ENCODE data around the gene LRP8.

DNA sequence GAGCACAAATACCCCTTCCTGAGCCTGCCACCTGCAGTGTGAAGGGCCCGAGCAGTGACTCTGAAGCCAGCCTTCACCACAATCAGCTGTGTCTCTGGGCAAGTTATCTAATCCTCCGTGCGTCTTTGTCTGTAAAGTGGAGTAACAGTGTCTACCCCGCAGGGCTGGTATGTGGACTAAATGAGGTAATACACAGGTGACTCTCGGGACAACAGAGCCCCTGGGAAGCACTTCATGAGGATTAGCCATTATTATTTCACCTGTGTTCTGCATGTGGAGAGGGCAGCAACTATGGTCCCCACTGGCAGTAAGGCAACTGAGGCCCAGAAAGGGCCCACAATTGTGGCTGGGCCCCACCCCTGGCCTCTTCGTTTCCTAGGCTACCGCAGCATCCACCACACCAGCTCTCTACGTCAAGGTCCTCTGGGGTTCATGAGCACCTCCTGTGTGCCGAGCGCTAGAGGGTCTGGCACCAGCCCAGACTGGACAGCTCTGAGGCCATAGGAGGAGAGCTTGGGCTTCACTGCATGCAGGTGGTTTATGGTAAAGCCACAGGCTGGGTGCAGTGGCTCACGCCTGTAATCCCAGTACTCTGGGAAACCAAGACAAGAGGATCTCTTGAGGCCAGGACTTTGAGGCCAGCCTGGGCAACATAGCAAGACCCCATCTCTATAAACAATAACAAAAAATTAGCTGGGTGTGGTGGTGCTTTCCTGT lies 41.3 kb upstream of the LRP8 start:
- TF ChIP-seq, protein P1, sequence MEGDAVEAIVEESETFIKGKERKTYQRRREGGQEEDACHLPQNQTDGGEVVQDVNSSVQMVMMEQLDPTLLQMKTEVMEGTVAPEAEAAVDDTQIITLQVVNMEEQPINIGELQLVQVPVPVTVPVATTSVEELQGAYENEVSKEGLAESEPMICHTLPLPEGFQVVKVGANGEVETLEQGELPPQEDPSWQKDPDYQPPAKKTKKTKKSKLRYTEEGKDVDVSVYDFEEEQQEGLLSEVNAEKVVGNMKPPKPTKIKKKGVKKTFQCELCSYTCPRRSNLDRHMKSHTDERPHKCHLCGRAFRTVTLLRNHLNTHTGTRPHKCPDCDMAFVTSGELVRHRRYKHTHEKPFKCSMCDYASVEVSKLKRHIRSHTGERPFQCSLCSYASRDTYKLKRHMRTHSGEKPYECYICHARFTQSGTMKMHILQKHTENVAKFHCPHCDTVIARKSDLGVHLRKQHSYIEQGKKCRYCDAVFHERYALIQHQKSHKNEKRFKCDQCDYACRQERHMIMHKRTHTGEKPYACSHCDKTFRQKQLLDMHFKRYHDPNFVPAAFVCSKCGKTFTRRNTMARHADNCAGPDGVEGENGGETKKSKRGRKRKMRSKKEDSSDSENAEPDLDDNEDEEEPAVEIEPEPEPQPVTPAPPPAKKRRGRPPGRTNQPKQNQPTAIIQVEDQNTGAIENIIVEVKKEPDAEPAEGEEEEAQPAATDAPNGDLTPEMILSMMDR (IDR thresholded peaks at IDR 0.05) = no peak
- TF ChIP-seq POLR2AphosphoS5 (IDR thresholded peaks at IDR 0.05; ENCODE audit: low read depth, low read length) (no peak), EP300 (IDR thresholded peaks at IDR 0.05; ENCODE audit: borderline replicate concordance in 1 of 2, low read depth in 1 of 2, low read length in 1 of 2) (no peak), RAD21 (IDR thresholded peaks at IDR 0.05; ENCODE audit: low read length) (no peak), TAF1 (IDR thresholded peaks at IDR 0.05; ENCODE audit: borderline replicate concordance, low read depth, low read length) (no peak), RXRA (IDR thresholded peaks at IDR 0.05; ENCODE audit: borderline replicate concordance, low read depth) (no peak), ELF1 (IDR thresholded peaks at IDR 0.05) (no peak), FOXM1 (IDR thresholded peaks at IDR 0.05; ENCODE audit: low read depth) (no peak)
- TF ChIP-seq, protein P2, sequence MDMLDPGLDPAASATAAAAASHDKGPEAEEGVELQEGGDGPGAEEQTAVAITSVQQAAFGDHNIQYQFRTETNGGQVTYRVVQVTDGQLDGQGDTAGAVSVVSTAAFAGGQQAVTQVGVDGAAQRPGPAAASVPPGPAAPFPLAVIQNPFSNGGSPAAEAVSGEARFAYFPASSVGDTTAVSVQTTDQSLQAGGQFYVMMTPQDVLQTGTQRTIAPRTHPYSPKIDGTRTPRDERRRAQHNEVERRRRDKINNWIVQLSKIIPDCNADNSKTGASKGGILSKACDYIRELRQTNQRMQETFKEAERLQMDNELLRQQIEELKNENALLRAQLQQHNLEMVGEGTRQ (IDR thresholded peaks at IDR 0.05; ENCODE audit: borderline replicate concordance, low read depth, low read length) = no peak

Measured in SK-N-SH (cell line).